Psoas muscle (tissue), 8 donors: ENCODE measurements around the gene CACNA1E. TPM values are rescaled to one million over a fixed set of nuclear protein-coding genes. Genes with fewer than 3 reads are reported as not detected.

Experiments
- ATAC-seq, 4 donors: fragments of 200-7000 bp; cut with Tn5 transposase; one replicate each; pipeline ENCODE4 v1.9.1; 2020; ENCODE audit warnings: moderate library complexity in 3 of 4, mild to moderate bottlenecking in 2 of 4
- DNase-seq, 2 donors: peaks; one replicate each; pipeline ENCODE4 v3.0.0-alpha.2; 2020
- H3K27ac ChIP-seq: fragments of 200-600 bp; one replicate; pipeline ENCODE4 v1.8.0; 2022
- H3K27me3 ChIP-seq, 3 donors: fragments of 200-600 bp in 1 of 3; one replicate each; pipeline versions ENCODE4 v1.6.1 to v1.8.0; 2013 to 2022; ENCODE audit warnings: low read length in 2 of 3, mild to moderate bottlenecking in 2 of 3, moderate library complexity in 1 of 3; ENCODE audit not compliant: insufficient read depth in 3 of 3
- H3K36me3 ChIP-seq, 2 donors: fragments of 200-600 bp in 1 of 2; one replicate each; pipeline versions ENCODE4 v1.6.1 to v1.8.0; 2013 to 2022; ENCODE audit warnings: low read depth in 1 of 2, mild to moderate bottlenecking in 1 of 2, moderate library complexity in 1 of 2; ENCODE audit not compliant: insufficient read depth in 1 of 2
- H3K4me1 ChIP-seq: fragments of 200-600 bp; one replicate; pipeline ENCODE4 v1.8.0; 2022
- H3K4me3 ChIP-seq: fragments of 200-600 bp; one replicate; pipeline ENCODE4 v1.8.0; 2022; ENCODE audit warnings: mild to moderate bottlenecking
- H3K9me3 ChIP-seq: fragments of 200-600 bp; one replicate; pipeline ENCODE4 v1.8.0; 2022
- CTCF ChIP-seq: fragments of 200-600 bp; IDR thresholded peaks from one replicate; pipeline ENCODE4 v1.8.0; 2022; ENCODE audit warnings: antibody characterized with exemption
- WGBS, 3 donors: extraction: QIAGEN DNeasy Blood & Tissue Kit; methylation state at CpG; one replicate each; pipeline versions ENCODE4 v1.1.6 to v1.1.7; 2013; 5-methylcytosine and 5-hydroxymethylcytosine counted together
- intact Hi-C, 2 donors: fragments of 100-400 bp; cut with DNase I; formaldehyde crosslinking; loops; one replicate each; pipeline versions ENCODE4 v1.11.0 to v1.14.2; 2022
- polyA plus RNA-seq, 3 donors: library from polyadenylated mRNA; stranded (reverse); fragments of 200-250 nt; gene quantifications; one replicate each; pipeline ENCODE4 v1.2.3, GENCODE V29; 2013
- total RNA-seq, 4 donors: library from RNA; stranded (reverse); fragmentation: NEBNext Ultra II Directional in 2 of 4; extraction: Animal tissue kit (Norgen Biotek cat#: 25700) in 2 of 4; gene quantifications; one replicate each; pipeline versions ENCODE4 v1.2.1 to v1.2.4, GENCODE V29; 2021 to 2023
- donor health status: healthy with polysubstance abuse.
- donor health status: DM: no; HTN: no; CAD: no; lungs with moderate emphysema.
- donor health status: Bipolar disorder and iron deficiency.
- donor health status: healthy.
- donor health status: DM: yes; HTN: yes; CAD: no.
- donor health status: DM: no; HTN: no; CAD: no.
- donor health status: DM: no; HTN: no; CAD: no.
- donor health status: DM: yes; HTN: yes; CAD: no.

CACNA1E gene
- total and polyA plus RNA-seq, 7 donors = 0.03 to 0.06 (median 0.05) TPM; not detected in 3

GRCh38 chr1:181732218-181732990, 249.1 kb downstream of the CACNA1E start:
- ATAC-seq = no peak
- TF ChIP-seq CTCF = no peak
- no peak overlapping the region for H3K27ac ChIP-seq
- intact Hi-C loops = no loop called here
- no peaks in the 10 kb centered on the region for H3K27me3 ChIP-seq
- no peak overlapping the region for H3K4me3 ChIP-seq
- 94 to 97% (median 96%) methylated on average over 30 to 31 of the region's 31 CpGs for WGBS, 3 donors
- no peaks in the 10 kb centered on the region for H3K4me1 ChIP-seq
- no peaks in the 10 kb centered on the region for H3K36me3 ChIP-seq
- DNase-seq = no peak
- H3K9me3 ChIP-seq = no peaks in the 10 kb centered on the region

- ATAC-seq (no peak), DNase-seq (no peak)
- no peaks in the 10 kb centered on the region for H3K36me3 ChIP-seq
- H3K4me1 ChIP-seq = no peaks in the 10 kb centered on the region
- H3K27ac ChIP-seq = no peak overlapping the region
- TF ChIP-seq CTCF = no peak
- intact Hi-C loops = no loop called here
- 92 to 94% (median 92%) methylated on average over 14 of the region's 14 CpGs for WGBS, 3 donors
- H3K9me3 ChIP-seq = no peaks in the 10 kb centered on the region
- H3K4me3 ChIP-seq = no peak overlapping the region
- H3K27me3 ChIP-seq = no peaks in the 10 kb centered on the region
These were observed 250.2 kb downstream of the CACNA1E start for GRCh38 chr1:181733486-181733885.

GRCh38 chr1:181737056-181737455, 253.7 kb downstream of the CACNA1E start:
- no peak overlapping the region for H3K4me3 ChIP-seq
- no peaks in the 10 kb centered on the region for H3K9me3 ChIP-seq
- no peak for TF ChIP-seq CTCF
- H3K27me3 ChIP-seq = no peaks in the 10 kb centered on the region
- ATAC-seq (no peak), DNase-seq (no peak)
- intact Hi-C loops = no loop called here
- H3K36me3 ChIP-seq = no peaks in the 10 kb centered on the region
- 28 to 41% (median 30%) methylated on average over 5 of the region's 5 CpGs for WGBS, 3 donors
- H3K27ac ChIP-seq = no peak overlapping the region
- H3K4me1 ChIP-seq = no peaks in the 10 kb centered on the region

GRCh38 chr1:181739214-181739613, 255.9 kb downstream of the CACNA1E start:
- ATAC-seq (no peak), DNase-seq (no peak)
- Histone ChIP-seq H3K27ac (no peak overlapping the region), H3K9me3 (no peaks in the 10 kb centered on the region), H3K36me3 (no peaks in the 10 kb centered on the region), H3K4me3 (no peak overlapping the region), H3K27me3 (no peaks in the 10 kb centered on the region), H3K4me1 (no peaks in the 10 kb centered on the region)
- no peak for TF ChIP-seq CTCF
- 86 to 93% (median 92%) methylated on average over 9 of the region's 9 CpGs for WGBS, 3 donors
- intact Hi-C loops = no loop called here

- H3K9me3 ChIP-seq = no peaks in the 10 kb centered on the region
- no peaks in the 10 kb centered on the region for H3K4me1 ChIP-seq
- H3K4me3 ChIP-seq = no peak overlapping the region
- H3K27ac ChIP-seq = no peak overlapping the region
- H3K27me3 ChIP-seq = no peaks in the 10 kb centered on the region
- H3K36me3 ChIP-seq = no peaks in the 10 kb centered on the region
- TF ChIP-seq CTCF = no peak
- DNase-seq = no peak
- intact Hi-C loops = no loop called here
- WGBS, 3 donors = 58 to 73% (median 66%) methylated on average over 4 of the region's 4 CpGs
- ATAC-seq = no peak
These were observed 259.1 kb downstream of the CACNA1E start for GRCh38 chr1:181742426-181742825.
